ENCODE measurements around the gene DNAAF2.
"Not testable (repeated sequence)": the region's sequence is repeated elsewhere in the genome, so short reads cannot be mapped to it uniquely, and the experiment has no call there.

Gene DNAAF2

DNA sequence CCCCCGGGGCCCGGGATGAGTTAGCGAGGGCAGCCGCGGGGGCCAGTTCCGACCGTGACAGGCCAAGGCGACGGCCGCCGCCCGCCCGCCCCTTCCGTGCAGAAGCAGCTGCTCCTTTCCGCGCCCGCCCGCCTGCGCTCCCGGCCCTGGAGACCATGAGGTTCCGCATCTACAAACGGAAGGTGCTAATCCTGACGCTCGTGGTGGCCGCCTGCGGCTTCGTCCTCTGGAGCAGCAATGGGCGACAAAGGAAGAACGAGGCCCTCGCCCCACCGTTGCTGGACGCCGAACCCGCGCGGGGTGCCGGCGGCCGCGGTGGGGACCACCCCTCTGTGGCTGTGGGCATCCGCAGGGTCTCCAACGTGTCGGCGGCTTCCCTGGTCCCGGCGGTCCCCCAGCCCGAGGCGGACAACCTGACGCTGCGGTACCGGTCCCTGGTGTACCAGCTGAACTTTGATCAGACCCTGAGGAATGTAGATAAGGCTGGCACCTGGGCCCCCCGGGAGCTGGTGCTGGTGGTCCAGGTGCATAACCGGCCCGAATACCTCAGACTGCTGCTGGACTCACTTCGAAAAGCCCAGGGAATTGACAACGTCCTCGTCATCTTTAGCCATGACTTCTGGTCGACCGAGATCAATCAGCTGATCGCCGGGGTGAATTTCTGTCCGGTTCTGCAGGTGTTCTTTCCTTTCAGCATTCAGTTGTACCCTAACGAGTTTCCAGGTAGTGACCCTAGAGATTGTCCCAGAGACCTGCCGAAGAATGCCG, 13.7 kb downstream of the DNAAF2 start:
- no peak for DNase-seq (ENCODE audit: low spot score)

DNA sequence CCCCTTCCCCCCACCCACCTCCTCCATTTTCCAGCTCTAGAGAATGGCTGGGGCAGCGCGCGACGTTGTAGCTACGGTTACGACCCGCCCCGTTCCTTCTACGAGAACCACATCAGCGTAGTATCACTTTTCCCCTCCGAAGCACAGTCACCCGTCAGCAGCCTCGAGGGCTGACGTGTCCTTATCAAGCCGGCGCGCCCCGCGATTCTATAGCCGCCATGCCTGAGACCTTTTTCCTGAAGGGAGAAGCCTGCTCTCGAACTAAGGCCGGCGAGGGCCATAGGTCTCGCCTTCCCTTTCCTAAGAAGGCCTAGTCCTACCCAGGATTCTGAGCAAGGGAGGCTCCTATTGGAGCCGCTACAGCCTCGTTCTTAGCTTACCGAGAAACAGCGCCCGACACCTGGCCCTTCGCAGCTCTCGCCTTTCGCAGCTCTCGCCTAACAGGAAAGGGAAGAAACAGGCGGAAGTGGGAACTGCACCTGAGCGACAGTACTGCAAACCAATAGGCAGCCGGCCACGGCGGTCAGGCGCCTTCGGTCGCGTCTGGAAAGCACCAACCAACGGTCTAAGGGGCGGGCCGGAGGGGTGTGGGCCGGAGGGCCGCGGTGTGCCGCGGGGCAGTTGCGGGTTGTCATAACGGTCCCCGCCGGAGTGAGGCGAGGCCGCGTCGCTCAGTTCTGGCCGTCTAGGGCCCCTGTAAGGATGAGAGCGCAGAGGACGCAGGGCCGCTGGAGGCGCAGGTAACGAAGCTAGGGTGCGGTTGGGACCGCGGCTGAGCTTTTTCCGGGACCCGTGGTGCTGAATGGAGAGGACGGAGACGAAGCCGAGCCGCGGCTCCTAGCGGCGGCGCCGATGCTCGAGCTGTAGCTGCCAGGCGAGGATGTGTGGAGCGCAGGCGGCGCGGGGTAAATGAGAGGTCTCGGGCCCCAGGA, 14.6 kb downstream of the DNAAF2 start, which contains the start of the genes MGAT2 and RPL36AL:
MGAT2 (plus strand) TSS at position 618 of the 932 bp plus-strand sequence. CDS start 470 bp downstream, outside the sequence.
RPL36AL (minus strand) TSS at position 445 of the 932 bp plus-strand sequence. CDS start 1,522 bp downstream, outside the sequence.
- DNase-seq (ENCODE audit: low spot score), result peak; percentile 98

- no peak for DNase-seq (ENCODE audit: low spot score)
Observed at GRCh38 chr14:49619730-49620129, 15.3 kb downstream of the DNAAF2 start.

DNA sequence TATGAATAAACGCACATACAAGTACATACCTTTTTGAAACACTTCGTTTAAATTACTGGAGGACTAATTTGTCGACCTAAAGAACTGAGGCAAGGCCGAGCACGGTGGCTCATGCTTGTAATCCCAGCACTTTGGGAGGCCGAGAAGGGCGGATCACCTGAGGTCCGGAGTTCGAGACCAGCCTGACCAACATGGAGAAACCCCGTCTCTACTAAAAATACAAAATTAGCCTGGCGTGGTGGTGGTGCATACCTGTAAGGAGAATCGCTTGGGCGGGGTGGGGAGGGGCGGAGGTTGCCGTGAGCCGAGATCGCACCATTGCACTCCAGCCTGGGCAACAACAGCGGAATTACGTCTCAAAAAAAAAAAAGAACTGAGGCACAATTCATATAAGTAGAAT, 15.8 kb downstream of the DNAAF2 start:
- DNase-seq (ENCODE audit: low spot score), result not testable (repeated sequence)

- no peak for DNase-seq (ENCODE audit: low spot score)
Observed at GRCh38 chr14:49617852-49618519, 17.1 kb downstream of the DNAAF2 start.

DNA sequence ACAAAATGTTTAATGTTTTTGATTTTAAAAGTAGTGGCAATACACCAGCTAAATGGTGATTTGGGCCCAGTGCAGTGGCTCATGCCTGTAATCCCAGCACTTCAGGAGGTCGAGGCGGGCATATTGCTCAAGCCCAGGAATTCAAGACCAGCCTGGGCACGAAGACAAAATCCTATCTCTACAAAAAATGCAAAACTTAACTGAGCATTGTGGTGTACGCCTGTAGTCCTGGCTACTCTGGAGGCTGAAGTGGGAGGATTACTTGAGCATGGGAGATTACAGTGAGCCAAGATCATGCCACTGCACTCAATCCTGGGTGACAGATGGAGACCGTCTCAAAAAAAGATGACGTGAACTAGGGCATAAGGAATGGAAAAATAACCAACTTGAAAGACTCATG, 19.3 kb downstream of the DNAAF2 start:
- no peak for DNase-seq (ENCODE audit: low spot score)

GRCh38 chr14:49614196-49614595, 20.8 kb downstream of the DNAAF2 start:
- no peak for DNase-seq (ENCODE audit: low spot score)

DNA sequence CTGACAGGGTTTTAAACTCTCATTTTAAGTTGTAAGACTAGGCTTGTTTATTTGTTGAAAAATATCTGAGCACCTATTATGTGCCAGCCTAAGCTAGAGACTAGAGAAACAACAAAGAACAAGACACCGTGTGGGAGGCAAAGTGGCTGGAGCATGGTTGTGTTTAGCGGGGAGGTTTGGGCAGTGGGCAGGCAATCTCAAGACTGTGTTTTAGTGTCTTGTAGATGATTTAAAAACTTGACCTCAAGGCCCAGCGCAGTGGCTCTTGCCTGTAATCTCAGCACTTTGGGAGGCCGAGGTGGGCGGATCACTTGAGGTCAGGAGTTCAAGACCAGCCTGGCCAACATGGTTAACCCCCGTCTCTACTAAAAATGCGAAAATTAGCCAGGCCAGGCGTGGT, 22.4 kb downstream of the DNAAF2 start:
- DNase-seq (ENCODE audit: low spot score), result no peak

DNA sequence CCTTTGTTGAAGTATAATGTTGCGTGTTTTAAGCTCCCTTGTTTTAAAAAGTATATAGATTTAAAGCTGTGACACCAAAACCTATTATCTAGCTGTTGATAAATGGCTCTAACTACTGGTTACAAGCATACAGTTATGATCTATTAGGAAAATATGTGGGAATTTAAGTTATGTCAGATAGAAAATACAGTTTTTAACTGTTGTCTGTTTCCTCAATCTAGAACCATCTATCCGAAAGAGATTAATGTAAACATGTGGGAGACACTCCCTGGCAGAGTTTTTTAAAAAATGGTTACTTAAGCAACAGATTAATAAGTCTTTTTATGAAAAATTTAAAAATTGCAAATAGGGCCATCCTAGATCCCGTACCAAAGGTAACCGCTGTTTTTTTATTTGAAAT, 22.8 kb downstream of the DNAAF2 start:
- no peak for DNase-seq (ENCODE audit: low spot score)

DNA sequence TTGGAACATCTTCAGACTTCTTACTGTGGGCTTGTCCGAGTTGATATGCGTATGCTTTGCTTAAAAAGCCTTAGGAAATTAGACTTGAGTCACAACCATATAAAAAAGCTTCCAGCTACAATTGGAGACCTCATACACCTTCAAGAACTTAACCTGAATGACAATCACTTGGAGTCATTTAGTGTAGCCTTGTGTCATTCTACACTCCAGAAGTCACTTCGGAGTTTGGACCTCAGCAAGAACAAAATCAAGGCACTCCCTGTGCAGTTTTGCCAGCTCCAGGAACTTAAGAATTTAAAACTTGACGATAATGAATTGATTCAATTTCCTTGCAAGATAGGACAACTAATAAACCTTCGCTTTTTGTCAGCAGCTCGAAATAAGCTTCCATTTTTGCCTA, 27.5 kb downstream of the DNAAF2 start:
- no peak for DNase-seq (ENCODE audit: low spot score)

DNA sequence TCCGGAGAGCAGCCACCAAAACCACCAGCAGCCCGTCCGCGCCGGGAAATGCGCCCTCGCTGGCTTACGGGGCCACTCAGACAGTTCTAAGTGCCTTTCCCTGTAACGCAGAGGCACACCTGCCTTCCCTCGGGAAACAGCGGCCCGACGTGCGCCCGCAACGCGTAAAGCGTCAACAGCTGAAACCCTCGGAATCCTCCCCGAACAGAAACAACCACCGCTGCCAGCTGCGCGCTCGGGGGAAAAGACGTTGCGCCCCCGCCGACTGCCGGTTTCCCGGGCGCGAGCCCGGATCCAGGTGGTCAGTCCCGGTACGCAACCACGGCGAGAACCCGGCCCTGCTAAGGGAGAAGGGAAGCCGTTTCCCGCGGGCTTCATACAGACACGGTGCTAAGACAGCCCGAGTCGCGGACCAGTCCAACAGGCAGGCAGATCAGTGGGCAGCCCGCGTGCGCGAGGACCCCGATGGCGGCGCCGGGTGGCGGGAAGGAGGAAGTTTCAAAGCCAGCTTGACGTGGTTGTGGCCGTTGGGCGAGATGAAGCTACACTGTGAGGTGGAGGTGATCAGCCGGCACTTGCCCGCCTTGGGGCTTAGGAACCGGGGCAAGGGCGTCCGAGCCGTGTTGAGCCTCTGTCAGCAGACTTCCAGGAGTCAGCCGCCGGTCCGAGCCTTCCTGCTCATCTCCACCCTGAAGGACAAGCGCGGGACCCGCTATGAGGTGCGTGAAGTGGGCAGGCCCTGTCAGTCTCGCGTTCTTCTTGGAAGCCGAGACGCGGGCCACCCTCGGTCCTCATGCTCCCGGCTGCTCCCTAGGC, 36.4 kb downstream of the DNAAF2 start, which contains the start of gene LRR1:
LRR1 (plus strand) TSS at position 456 of the 816 bp plus-strand sequence; CDS start at position 537, 81 bp downstream.
- peak; percentile 53 for DNase-seq (ENCODE audit: low spot score)

DNA sequence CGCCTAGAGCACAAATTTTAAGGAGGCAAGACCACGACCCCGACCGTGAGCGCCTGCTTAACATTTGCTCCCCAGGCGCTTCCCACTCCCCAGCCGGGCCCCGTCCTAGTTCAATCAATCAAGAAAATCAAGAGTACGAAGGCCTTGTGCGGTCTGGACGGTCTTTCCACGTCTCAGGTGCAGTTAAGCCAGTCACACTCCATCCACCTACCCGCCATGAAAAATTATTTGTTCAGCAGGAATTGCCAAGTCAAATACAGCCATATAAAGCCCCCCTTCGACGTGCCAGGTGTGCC, 36.9 kb downstream of the DNAAF2 start:
- DNase-seq (ENCODE audit: low spot score), result no peak

- DNase-seq (ENCODE audit: low spot score), result peak; percentile 72
Observed at GRCh38 chr14:49594347-49595091, 40.5 kb downstream of the DNAAF2 start.

GRCh38 chr14:49593016-49593415, 42.0 kb downstream of the DNAAF2 start:
- DNase-seq (ENCODE audit: low spot score), result no peak

DNA sequence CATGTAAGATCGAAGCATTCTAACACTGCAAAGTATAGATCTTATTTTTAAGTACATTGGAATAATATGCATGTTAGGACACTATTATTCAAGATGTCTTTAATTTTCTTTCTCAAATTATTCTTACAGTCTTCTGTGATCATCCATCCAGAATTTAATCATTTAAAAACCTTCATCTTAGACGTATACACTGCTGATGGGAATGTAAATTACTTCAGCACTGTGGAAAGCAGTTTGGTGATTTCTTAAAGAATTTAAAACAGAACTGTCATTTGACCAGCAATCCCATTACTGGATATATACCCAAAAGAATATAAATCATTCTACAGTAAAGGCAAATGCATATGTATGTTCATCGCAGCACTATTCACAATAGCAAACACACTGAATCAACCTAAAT, 45.7 kb downstream of the DNAAF2 start:
- no peak for DNase-seq (ENCODE audit: low spot score)

DNA sequence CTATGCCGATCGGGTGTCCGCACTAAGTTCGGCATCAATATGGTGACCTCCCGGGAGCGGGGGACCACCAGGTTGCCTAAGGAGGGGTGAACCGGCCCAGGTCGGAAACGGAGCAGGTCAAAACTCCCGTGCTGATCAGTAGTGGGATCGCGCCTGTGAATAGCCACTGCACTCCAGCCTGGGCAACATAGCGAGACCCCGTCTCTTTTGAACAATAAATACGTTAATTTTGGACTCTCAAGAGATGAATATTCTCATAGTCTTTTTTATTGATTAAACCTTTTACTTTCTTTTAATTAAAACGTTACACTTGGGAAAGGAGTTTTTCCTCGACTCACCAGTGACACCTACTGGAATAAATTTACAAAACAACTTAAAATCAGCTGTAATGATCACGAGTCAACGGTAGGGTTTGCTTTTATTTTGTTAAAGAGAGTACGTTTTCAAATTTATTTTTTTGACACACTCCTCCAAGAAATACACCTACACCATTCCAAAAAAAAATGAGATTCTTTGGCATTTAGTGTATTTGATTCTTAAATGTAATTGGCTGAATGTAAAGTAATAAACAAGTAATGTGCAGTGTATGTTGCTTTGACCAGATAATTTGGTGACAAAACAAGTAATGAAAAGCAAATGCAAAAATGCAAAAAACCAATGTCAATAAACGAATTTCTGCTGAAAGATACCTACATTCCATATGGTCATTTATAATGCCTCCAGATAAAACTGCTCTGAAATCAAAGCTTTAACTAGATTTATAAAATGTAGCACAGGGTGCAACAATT, 48.2 kb downstream of the DNAAF2 start:
- peak; percentile 81 for DNase-seq (ENCODE audit: low spot score)

DNA sequence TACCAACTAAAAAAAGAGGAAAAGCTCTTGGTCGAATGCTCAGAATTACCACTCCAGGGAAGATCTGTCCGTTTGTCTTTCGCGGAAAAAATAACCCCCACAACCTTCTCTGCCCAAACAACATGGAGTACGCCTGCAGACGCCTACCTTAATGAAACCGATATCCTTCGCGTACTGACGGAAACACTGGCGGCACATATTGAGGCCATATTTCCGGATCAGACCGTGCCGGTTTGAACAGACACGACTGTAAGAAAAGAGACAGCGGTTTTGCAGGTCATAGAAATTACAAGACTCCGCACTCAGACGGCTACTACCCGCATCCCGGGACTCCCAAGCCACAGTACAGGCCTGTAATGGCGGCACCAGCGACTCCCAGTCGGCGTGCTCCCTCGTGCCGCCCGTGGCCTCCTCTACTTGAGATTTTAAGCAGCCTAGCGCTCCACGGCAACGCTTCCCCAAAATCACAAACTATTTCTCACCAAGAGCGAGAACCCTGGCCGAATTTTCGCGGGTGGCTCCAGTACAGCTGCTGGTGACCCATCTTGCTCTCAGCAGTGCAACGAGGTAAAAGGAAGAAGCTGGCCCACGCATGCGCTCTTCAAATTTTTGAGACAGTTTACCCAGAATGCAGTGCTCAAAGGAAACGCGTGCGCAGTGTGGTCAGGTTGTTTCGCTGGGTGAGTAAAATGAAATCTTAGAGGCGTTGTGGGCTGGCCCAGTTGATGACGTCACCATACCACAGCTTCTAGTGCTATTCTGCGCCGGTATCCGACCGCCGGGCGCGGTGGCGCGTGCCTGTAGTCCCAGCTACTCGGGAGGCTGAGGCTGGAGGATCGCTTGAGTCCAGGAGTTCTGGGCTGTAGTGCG, 49.0 kb downstream of the DNAAF2 start, which contains the start of gene RPS29:
RPS29 (minus strand) TSS at position 578 of the 870 bp plus-strand sequence; CDS start at position 544, 34 bp downstream.
- peak; percentile 99 for DNase-seq (ENCODE audit: low spot score)

DNA sequence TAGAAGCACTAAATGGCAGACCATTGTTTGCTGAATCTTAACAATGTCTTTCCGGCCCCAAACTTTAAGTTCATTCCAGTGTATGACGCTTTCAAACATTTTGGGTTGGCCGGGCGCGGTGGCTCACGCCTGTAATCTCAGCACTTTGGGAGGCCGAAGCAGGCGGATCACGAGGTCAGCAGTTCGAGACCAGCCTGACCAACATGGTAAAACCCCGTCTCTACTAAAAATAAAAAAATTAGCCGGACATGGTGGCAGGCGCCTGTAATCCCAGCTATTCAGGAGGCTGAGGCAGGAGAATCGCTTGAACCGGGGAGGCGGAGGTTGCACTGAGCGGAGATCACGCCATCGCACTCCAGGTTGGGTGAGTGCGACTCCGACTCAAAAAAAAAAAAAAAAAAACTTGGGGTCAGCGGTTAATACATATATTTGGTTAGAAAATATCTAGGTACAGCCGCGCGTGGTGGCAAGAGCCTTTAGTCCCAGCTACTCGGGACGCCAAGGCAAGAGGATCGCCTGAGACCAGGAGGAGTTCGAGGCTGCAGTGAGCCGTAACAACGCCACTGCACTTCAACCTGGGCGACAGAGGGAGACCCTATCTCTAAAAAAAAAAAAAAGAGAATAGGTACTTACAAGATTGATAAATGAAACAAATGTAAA, 49.9 kb downstream of the DNAAF2 start:
- not testable (repeated sequence) for DNase-seq (ENCODE audit: low spot score)

Measured in pons (tissue), 1 donor.